ELF-1 (cell line): ENCODE measurements around the gene TENT5C.
"Not testable (repeated sequence)": the region's sequence is repeated elsewhere in the genome, so short reads cannot be mapped to it uniquely, and the experiment has no call there.

ENCODE experiments used
- DNase-seq: peaks from one replicate; pipeline ENCODE4 v3.0.0-alpha.2; 2016; ENCODE audit warnings: low read depth, low spot score

Gene TENT5C

GRCh38 chr1:117605774-117606648 is at the start of gene TENT5C:
Gene TENT5C, plus strand, starts transcription at chr1:117606048. Its CDS starts 16,821 bp downstream, at chr1:117622869.
- peak; percentile 98 for DNase-seq

GRCh38 chr1:117556341-117556740 is 49.5 kb upstream of the TENT5C start:
- no peak for DNase-seq

- no peak for DNase-seq
Observed at GRCh38 chr1:117556976-117557375, 48.9 kb upstream of the TENT5C start.

- not testable (repeated sequence) for DNase-seq
Observed at GRCh38 chr1:117558451-117558850, 47.4 kb upstream of the TENT5C start.

DNA sequence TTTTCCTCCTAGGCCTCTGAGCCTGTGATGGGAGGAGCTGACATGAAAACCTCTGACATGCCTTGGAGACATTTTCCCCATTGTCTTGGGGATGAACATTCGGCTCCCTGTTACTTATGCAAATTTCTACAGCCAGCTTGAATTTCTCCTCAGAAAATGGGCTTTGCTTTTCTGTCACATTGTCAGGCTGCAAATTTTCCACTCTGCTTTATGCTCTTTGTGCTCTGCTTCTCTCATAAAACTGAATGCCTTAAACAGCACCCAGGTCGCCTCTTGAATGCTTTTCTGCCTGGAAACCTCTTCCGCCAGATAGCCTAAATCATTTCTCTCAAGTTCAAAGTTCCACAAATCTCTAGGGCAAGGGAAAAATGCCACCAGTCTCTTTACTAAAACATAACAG is 46.7 kb upstream of the TENT5C start:
- DNase-seq, result no peak

DNA sequence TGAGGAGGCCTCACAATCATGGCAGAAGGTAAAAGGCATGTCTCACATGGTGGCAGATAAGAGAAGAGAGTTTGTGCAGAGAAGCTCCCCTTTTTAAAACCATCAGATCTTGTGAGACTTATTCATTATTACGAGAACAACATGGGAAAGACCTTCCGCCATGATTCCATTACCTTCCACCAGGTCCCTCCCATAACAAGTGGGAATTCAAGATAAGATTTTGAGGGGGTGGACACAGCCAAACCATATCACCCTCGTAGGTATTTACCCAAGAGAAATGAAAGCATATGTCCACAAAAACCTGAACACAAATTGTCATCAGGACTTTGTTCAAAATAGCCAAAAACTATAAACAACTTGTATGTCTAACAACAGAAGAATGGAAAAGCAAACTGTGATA is 45.9 kb upstream of the TENT5C start:
- DNase-seq, result no peak

DNA sequence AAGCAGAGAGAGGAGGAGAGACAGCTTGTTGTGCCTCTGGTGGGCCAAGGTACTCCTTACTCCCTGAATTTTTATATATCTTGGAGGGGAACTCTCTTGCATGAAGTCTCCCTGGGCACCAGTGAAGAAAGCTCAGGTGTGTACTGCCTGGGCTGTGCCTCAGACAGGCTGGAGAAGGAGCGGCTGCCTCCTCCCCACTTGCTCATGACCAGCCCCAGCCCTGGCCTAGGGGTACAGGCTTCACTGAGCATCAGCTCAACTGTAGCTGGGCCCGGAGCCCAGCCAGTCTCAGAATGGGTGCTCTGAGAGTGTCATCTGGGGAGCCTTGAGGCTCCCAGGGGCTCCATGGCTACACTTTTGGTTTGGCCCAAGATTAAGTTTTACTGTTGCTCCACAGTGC is 44.8 kb upstream of the TENT5C start:
- DNase-seq, result no peak

GRCh38 chr1:117561551-117561950 is 44.3 kb upstream of the TENT5C start:
- no peak for DNase-seq

GRCh38 chr1:117562581-117563491 is 43.0 kb upstream of the TENT5C start:
- DNase-seq, result no peak

DNA sequence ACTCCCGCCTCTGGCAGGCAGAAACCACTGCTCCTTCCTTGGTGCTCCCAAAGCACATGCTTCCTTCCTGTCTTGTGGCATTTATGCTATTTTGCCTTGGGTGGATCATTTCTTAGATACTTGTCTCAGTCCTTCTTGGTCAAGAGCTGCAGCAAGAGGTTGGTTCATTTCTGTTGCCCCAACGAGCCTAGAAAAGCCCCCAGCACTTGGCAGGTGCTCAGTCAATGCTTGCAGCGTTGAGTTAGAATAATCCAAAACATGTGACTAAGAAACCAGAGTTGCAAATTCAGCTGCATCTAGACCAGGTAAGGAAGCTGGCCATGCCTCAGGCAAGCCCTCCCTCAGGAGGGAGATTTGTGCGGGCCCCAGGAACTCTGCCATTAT is 42.4 kb upstream of the TENT5C start:
- no peak for DNase-seq

DNA sequence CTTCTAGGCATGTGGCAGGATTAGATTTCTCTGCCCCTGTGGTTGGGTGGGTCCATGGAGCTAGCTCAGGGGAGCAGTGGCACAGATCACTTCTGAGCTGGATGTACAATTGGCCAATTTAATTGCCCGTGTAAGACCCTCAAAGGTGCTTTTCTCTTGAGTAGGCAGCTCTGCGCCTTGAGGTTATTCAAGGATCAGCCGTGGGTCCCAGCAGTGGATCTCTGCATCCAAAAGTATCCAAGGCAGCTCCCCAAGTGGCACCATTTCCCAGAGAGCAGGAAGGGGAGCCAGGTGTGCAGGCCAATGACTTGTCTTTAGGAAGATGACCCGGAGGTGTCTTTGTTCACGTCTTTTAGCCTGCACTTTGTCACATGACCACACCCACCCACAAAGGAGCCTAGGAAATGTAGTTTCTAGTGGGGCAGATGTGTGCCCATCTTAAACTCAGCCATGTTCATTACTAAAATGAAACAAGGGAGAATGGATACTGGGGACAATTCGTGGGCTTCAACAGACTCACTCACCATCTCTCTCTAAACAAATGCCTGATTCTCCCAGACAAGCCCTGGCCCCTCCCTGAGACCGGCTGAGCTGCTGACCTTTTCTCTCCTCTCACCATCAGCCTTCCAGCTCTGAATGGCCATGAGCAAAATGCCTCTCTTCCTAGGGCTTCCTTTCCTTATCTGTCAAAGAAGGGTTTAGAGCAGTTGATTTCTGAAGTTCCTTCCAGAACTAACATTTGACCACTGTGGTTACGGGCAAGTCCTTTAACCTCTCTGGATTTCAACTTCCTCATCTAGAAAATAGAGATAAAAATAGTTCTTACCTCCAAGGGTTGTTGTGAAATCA is 41.4 kb upstream of the TENT5C start:
- DNase-seq, result no peak

- DNase-seq, result no peak
Observed at GRCh38 chr1:117565076-117565556, 40.7 kb upstream of the TENT5C start.

DNA sequence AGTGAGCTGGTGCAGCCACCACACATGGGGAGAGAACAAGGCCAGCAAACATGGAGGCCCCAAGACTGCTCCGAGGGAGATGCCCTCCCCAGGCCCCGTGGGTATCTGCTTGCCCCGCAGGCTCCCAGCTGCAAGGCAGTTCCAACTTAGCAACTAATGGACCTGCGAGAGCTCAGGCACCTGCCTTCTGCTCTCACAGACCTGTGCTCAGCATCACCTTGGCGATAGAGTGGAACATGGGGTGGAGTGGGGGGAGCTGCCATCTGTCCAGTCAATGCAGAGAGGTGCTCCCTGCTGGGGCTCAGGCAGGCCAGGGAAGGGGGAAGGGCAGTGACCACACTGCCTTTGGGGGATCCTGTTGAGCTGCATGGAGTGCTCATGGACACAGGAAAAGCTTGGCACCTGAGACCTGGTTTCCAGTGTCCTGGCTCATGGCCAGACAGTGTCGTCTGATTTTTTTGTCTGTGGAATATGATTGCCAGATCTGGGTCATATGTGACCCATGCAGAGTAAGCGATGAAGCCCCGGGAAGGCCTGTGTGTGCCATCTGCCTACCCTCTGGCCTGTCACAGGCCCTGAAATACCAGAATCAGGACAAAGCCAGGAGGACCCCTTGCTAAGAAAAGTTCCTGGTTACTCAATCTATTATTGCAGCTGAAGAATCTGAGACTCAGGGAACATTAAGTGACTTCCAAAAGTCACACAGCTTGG is 39.9 kb upstream of the TENT5C start:
- DNase-seq, result no peak

DNA sequence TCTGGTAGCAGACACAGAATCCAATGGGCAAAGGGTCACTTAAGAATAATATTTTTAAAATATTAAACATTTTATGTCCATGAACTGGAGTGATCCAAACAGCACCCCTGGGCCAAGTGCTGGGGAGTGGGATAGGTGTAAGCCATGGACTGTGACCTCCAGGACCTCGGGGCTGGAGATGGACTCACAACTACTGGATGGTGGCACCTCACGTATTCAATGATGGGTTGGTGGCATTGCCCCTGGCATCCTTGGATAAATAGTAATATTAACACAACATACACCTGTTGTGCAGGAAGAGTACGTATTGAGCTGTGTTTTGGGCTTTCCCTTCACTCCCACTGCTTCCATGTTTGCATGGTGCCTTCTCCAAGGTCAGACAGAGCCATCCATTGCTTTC is 39.3 kb upstream of the TENT5C start:
- no peak for DNase-seq

GRCh38 chr1:117567435-117567834 is 38.4 kb upstream of the TENT5C start:
- no peak for DNase-seq

DNA sequence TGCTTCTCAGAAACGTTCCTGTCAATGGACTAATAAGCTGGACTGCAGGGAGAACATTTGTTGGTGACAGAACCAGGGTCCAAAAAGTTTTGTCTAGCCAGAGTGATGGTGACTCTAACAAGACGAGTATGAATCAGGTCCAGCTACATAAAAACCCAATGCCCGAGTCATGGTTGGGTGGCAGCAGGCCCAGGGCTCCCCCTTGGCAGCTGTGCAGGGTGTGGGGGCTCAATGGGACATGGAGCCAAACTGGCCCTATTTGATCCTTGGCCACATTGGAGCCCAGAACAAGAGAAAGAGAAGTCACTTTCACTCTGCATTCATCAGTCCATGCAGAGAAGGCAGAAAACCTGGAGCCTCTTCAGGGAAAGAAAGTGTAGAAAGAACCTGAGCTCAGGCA is 37.9 kb upstream of the TENT5C start:
- DNase-seq, result no peak

GRCh38 chr1:117568999-117569398 is 36.8 kb upstream of the TENT5C start:
- DNase-seq, result no peak

DNA sequence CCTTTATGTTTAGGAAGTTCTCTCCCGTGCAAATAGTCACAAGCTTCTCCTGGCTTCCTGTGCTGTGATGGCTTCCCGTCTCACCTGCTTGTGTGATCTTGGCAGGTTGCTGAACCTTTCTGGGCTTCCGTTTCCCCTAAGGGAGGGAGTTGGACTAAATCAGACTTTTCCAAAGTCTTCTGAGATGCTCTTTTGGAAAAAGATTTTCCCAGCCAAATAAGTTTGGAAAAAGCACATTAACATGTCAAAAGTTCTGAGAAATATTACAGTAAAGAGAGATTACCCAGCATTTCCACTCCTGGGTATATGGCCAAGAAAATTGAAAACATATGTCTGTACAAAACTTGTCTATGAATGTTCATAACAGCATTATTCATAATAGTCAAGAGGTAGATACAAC is 36.0 kb upstream of the TENT5C start:
- DNase-seq, result no peak

- peak; percentile 27 for DNase-seq
Observed at GRCh38 chr1:117570988-117571409, 34.8 kb upstream of the TENT5C start.

DNA sequence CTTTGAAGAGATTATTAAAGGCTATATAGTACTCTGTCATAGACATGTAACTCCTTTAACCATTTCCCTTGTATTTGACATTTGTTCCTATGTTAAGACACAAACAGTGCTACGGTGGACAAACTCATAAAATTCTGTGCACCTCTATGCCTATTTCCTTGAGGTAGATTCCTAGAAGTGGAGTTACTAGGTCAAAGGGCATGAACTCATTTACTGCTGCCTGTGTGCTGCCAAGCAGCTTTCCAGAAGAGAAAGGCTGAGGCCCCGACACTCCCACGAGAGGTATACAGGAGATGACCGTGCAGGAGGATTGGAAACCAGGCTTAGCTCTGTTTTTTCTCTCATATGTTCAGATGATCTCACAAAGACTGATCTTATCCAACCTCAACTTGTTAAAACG is 34.4 kb upstream of the TENT5C start:
- DNase-seq, result no peak

- DNase-seq, result no peak
Observed at GRCh38 chr1:117572546-117572945, 33.3 kb upstream of the TENT5C start.
